COR-L47 (cell line): ENCODE data around the gene TXNIP.

ENCODE experiments used
- DNase-seq: peaks from one replicate; lab custom pipeline; 2025; lab: John Stamatoyannopoulos, UW

TXNIP gene

GRCh38 chr1:145963265-145964019, 32.9 kb downstream of the TXNIP start:
- no peak for DNase-seq

- no peak for DNase-seq
Measured at GRCh38 chr1:145962157-145963102, 33.9 kb downstream of the TXNIP start.

- DNase-seq: no peak
Measured at GRCh38 chr1:145961425-145962156, 34.8 kb downstream of the TXNIP start.

- DNase-seq: no peak
Measured at GRCh38 chr1:145961109-145961424, 35.3 kb downstream of the TXNIP start.

GRCh38 chr1:145960468-145961108, 35.8 kb downstream of the TXNIP start:
- peak; percentile 60 for DNase-seq

- no peak for DNase-seq
Measured at GRCh38 chr1:145959957-145960467, 36.4 kb downstream of the TXNIP start.

GRCh38 chr1:145959333-145959732, 37.0 kb downstream of the TXNIP start:
- DNase-seq: no peak

GRCh38 chr1:145958734-145959133, 37.6 kb downstream of the TXNIP start:
- DNase-seq: no peak

GRCh38 chr1:145957443-145958319, 38.7 kb downstream of the TXNIP start, which contains the start of gene LIX1L:
TSS of gene LIX1L (minus strand) at chr1:145958017. CDS start at chr1:145957927, 90 bp downstream.
- DNase-seq: peak; percentile 96

- no peak for DNase-seq
Measured at GRCh38 chr1:145956781-145957442, 39.5 kb downstream of the TXNIP start.

- DNase-seq: no peak
Measured at GRCh38 chr1:145956361-145956760, 40.0 kb downstream of the TXNIP start.

GRCh38 chr1:145955436-145955835, 40.9 kb downstream of the TXNIP start:
- DNase-seq: no peak

GRCh38 chr1:145953861-145954260, 42.5 kb downstream of the TXNIP start:
- DNase-seq: no peak

- DNase-seq: no peak
Measured at GRCh38 chr1:145952903-145953302, 43.5 kb downstream of the TXNIP start.

GRCh38 chr1:145951526-145951925, 44.9 kb downstream of the TXNIP start:
- no peak for DNase-seq

GRCh38 chr1:145949219-145949618, 47.2 kb downstream of the TXNIP start:
- DNase-seq: no peak

- DNase-seq: no peak
Measured at GRCh38 chr1:145947551-145947950, 48.8 kb downstream of the TXNIP start.

GRCh38 chr1:145946477-145946986, 49.8 kb downstream of the TXNIP start:
- no peak for DNase-seq

- no peak for DNase-seq
Measured at GRCh38 chr1:145944532-145944931, 51.8 kb downstream of the TXNIP start.

GRCh38 chr1:145942871-145943270, 53.5 kb downstream of the TXNIP start:
- no peak for DNase-seq
